Left ventricle myocardium inferior (tissue), 1 donor: Measurements from ENCODE around the gene ADCY4. TPM values are rescaled to one million over a fixed set of nuclear protein-coding genes. Genes with fewer than 3 reads are reported as not detected.

Experiments
- DNase-seq: peaks from one replicate; pipeline ENCODE4 v3.0.0-alpha.2; 2020
- H3K27ac ChIP-seq: fragments of 200-600 bp; replicated peaks from 2 replicates; pipeline ENCODE4 v1.8.0; 2021
- H3K27me3 ChIP-seq: fragments of 200-600 bp; 2 replicates; pipeline ENCODE4 v1.8.0; 2021; ENCODE audit warnings: low read depth
- H3K36me3 ChIP-seq: fragments of 200-600 bp; 2 replicates; pipeline ENCODE4 v1.8.0; 2021
- H3K4me1 ChIP-seq: fragments of 200-600 bp; 2 replicates; pipeline ENCODE4 v1.8.0; 2021
- H3K4me3 ChIP-seq: fragments of 200-600 bp; 2 replicates; pipeline ENCODE4 v1.8.0; 2021; ENCODE audit warnings: mild to moderate bottlenecking, moderate library complexity
- H3K9me3 ChIP-seq: fragments of 200-600 bp; replicated peaks from 2 replicates; pipeline ENCODE4 v1.8.0; 2021
- intact Hi-C: fragments of 100-400 bp; cut with micrococcal nuclease; formaldehyde crosslinking; loops from one replicate; pipeline ENCODE4 v1.11.0; 2022
- total RNA-seq: library from RNA; stranded (reverse); fragmentation: NEBNext Ultra II Directional; extraction: Animal tissue kit (Norgen Biotek cat#: 25700); gene quantifications from one replicate; pipeline ENCODE4 v1.2.1, GENCODE V29; 2021
- TF ChIP-seq, protein P1 (sequence below): fragments of 200-600 bp; IDR thresholded peaks from 2 replicates; pipeline ENCODE4 v1.8.0; 2021; ENCODE audit warnings: antibody characterized with exemption, mild to moderate bottlenecking, borderline replicate concordance
- donor health status: DM: no; HTN: yes; CAD: no; lungs with severe emphysema.

Gene ADCY4
- total RNA-seq, 1 donor from 2014 or later: 26.6 TPM

GRCh38 chr14:24300326-24300980 lies 34.4 kb downstream of the ADCY4 start:
- H3K27ac ChIP-seq: peak overlapping the region; percentile 85

DNA sequence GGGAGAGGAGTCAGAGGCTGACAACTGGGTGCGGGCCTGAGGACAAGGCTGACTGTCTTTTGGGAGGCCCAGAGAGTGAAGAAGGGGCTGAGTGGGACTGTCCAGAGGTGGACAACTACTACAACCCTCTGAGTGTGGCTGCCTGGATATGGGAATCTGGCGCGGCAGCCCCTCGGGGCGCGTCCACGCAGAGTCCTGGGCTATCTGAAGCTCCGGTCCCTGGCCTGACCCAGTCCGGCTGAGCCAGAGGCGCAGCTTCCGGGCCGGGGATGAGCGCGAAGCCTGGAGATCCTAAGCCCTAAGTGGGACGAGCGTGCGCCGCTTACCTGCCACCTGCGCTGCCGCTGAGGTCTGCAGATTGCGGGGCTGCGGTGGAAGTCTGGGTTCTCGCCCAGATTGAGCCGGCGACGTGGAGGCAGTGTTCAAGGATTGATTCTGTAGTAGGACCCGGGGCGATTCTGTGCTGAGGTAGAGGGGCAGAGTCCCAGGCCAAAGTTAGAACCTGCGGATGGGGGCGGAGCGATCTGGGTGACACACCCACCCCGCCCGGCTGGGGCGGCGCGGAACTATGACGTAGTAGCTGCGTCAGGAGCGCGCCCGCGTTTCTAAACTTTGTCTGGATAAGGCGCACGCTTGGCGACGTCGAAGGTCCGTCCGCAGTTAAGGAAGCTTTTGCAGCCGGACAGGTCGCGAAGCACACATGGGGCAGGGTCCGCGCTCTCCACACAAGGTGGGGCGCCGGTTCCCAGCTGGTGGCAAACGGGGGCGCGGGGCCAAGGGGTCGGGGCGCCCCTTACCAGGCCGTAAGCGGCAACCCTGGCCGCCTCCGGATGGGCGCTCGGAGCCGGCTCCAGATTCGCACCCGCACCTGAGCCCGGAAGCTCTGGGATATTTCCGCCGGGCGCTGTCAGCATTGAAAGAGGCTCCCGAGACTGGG lies 35.3 kb downstream of the ADCY4 start, which contains the start of the genes DHRS1 and NOP9:
DHRS1 (minus strand) TSS at position 526 of the 937 bp plus-strand sequence. CDS start 674 bp downstream, outside the sequence.
NOP9 (plus strand) TSS at position 596 of the 937 bp plus-strand sequence; CDS start at position 701, 105 bp downstream.
- Histone ChIP-seq H3K36me3 (peaks cover 53% of the 10 kb centered on the region), H3K4me3 (peak within 1 kb of the TSS; percentile 98), H3K27ac (peak within 1 kb of the TSS; percentile 85), H3K4me1 (peaks cover 46% of the 10 kb centered on the region), H3K9me3 (no peaks in the 10 kb centered on the region), H3K27me3 (no peaks in the 10 kb centered on the region)
- DNase-seq: peak; percentile 92
- TF ChIP-seq, protein P1, sequence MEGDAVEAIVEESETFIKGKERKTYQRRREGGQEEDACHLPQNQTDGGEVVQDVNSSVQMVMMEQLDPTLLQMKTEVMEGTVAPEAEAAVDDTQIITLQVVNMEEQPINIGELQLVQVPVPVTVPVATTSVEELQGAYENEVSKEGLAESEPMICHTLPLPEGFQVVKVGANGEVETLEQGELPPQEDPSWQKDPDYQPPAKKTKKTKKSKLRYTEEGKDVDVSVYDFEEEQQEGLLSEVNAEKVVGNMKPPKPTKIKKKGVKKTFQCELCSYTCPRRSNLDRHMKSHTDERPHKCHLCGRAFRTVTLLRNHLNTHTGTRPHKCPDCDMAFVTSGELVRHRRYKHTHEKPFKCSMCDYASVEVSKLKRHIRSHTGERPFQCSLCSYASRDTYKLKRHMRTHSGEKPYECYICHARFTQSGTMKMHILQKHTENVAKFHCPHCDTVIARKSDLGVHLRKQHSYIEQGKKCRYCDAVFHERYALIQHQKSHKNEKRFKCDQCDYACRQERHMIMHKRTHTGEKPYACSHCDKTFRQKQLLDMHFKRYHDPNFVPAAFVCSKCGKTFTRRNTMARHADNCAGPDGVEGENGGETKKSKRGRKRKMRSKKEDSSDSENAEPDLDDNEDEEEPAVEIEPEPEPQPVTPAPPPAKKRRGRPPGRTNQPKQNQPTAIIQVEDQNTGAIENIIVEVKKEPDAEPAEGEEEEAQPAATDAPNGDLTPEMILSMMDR: no peak
- intact Hi-C loops: no loop called here

More at GRCh38 chr14:24300326-24300980, 34.4 kb downstream of the ADCY4 start:
- intact Hi-C loops: no loop called here
- H3K4me1 ChIP-seq: peaks cover 46% of the 10 kb centered on the region
- peaks cover 53% of the 10 kb centered on the region for H3K36me3 ChIP-seq
- TF ChIP-seq, protein P1: no peak
- no peak for DNase-seq
- no peaks in the 10 kb centered on the region for H3K9me3 ChIP-seq
- H3K27me3 ChIP-seq: no peaks in the 10 kb centered on the region
- H3K4me3 ChIP-seq: peak overlapping the region; percentile 98

GRCh38 chr14:24298892-24299254 lies 36.0 kb downstream of the ADCY4 start:
- Histone ChIP-seq H3K27me3 (no peaks in the 10 kb centered on the region), H3K4me3 (peak overlapping the region; percentile 98), H3K4me1 (peaks cover 46% of the 10 kb centered on the region), H3K27ac (peak overlapping the region; percentile 85), H3K9me3 (no peaks in the 10 kb centered on the region), H3K36me3 (peaks cover 49% of the 10 kb centered on the region)
- TF ChIP-seq, protein P1: no peak
- DNase-seq: no peak
- intact Hi-C loops: no loop called here

- Histone ChIP-seq H3K9me3 (no peaks in the 10 kb centered on the region), H3K27me3 (no peaks in the 10 kb centered on the region), H3K27ac (no peak overlapping the region), H3K4me1 (peaks cover 46% of the 10 kb centered on the region), H3K4me3 (no peak overlapping the region), H3K36me3 (peaks cover 38% of the 10 kb centered on the region)
- TF ChIP-seq, protein P1: peak; percentile 39
- no peak for DNase-seq
- intact Hi-C loops: no loop called here
Measured at GRCh38 chr14:24297190-24297964, 37.5 kb downstream of the ADCY4 start.
